ENCODE data around the gene ZNF784. TPM values are rescaled to one million over a fixed set of nuclear protein-coding genes. Genes with fewer than 3 reads are reported as not detected.

ZNF784 gene
- polyA plus RNA-seq, 2 of the 4 experiments (the other 2 are of a cell fraction), result 3.5 to 6.6 TPM

GRCh38 chr19:55643003-55643886, 18.9 kb upstream of the ZNF784 start, which contains the start of gene ZNF581 (continued):
- TF ChIP-seq FOSL2 (IDR thresholded peaks at IDR 0.05) (no peak), FOSL2 (CRISPR knock-in tag; IDR thresholded peaks at IDR 0.05) (peak; percentile 40; the same call in 1 of the 2 replicates), HES2 (IDR thresholded peaks at IDR 0.05) (no peak), GATA3 (IDR thresholded peaks at IDR 0.05; ENCODE audit: borderline replicate concordance) (no peak; the same call in 1 of the 2 replicates), NR3C1 (IDR thresholded peaks at IDR 0.05) (no peak), HEYL (CRISPR knock-in tag; IDR thresholded peaks at IDR 0.05) (no peak), KDM5A (IDR thresholded peaks at IDR 0.05) (peak; percentile 89), RNF2 (IDR thresholded peaks at IDR 0.05; ENCODE audit: borderline replicate concordance, low read depth) (no peak), JUNB (IDR thresholded peaks at IDR 0.05) (no peak), RARB (CRISPR knock-in tag; IDR thresholded peaks at IDR 0.05) (0 out of 2 replicates have a peak, but pooled peaks have one; percentile 22), ZFP36 (IDR thresholded peaks at IDR 0.05; ENCODE audit: borderline replicate concordance, partially characterized antibody) (peak; percentile 50), JUN (IDR thresholded peaks at IDR 0.05) (peak; percentile 82 to 97; a peak in 4 of 5 replicates), TP53 (CRISPR knock-in tag; IDR thresholded peaks at IDR 0.05) (0 out of 2 replicates have a peak, but pooled peaks have one; percentile 41), SMC3 (IDR thresholded peaks at IDR 0.05) (no peak)
- TF ChIP-seq, protein P1, sequence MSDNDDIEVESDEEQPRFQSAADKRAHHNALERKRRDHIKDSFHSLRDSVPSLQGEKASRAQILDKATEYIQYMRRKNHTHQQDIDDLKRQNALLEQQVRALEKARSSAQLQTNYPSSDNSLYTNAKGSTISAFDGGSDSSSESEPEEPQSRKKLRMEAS (IDR thresholded peaks at IDR 0.05), result peak; percentile 93
- TF ChIP-seq, protein P2, sequence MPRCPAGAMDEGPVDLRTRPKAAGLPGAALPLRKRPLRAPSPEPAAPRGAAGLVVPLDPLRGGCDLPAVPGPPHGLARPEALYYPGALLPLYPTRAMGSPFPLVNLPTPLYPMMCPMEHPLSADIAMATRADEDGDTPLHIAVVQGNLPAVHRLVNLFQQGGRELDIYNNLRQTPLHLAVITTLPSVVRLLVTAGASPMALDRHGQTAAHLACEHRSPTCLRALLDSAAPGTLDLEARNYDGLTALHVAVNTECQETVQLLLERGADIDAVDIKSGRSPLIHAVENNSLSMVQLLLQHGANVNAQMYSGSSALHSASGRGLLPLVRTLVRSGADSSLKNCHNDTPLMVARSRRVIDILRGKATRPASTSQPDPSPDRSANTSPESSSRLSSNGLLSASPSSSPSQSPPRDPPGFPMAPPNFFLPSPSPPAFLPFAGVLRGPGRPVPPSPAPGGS (IDR thresholded peaks at IDR 0.05), result peak; percentile 38; the same call in 1 of the 3 replicates

DNA sequence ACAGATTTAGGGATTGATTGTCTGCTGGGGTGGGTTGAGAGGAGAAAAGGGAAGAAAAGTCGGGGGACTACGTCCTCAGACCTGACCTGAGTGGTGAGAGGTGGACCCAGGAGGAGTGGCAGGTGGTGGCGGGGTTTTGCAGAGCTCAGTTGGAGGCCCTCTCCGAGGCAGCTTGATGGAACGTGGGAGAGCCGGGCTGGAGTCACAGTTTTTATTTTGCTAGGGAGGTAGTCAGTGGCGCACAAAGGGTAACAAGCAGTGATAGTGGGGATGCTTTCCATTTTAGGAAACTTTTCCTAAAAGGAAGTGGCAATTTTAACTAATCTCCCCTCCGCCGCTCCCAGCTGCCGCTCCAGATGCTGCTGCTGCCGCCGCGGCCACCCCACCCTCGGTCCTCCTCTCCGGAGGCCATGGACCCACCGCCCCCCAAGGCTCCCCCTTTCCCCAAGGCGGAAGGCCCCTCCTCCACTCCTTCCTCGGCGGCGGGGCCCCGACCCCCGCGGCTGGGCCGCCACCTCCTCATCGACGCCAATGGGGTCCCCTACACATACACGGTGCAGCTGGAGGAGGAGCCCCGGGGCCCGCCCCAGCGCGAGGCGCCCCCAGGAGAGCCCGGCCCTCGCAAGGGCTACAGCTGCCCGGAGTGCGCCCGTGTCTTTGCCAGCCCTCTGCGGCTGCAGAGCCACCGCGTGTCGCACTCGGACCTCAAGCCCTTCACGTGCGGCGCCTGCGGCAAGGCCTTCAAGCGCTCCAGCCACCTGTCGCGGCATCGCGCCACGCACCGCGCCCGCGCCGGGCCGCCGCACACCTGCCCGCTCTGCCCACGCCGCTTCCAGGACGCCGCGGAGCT, 18.0 kb upstream of the ZNF784 start:
- POLR2A ChIA-PET, result interaction anchor here (0.6 to 4.1 kb wide), 4 partner anchors 10 to 479 kb away, joined by 3 to 25 read pairs (median 4); partner anchors contain the start of genes U2AF2 and ZNF787
- DNase-seq (ENCODE audit: low read depth in 1 of 2, low spot score in 1 of 2) (no peak), FAIRE-seq (no peak), ATAC-seq (peak in 1 of 2 experiments; percentile 6; a peak in 3 of 6 replicates)
- WGBS (ENCODE audit: missing lambda C conversion rate), result 49% methylated on average over 44 of the region's 65 CpGs
- Histone ChIP-seq H3K27ac (peak overlapping the region; percentile 92 to 97), H3K4me3 (peak overlapping the region; percentile 63), H3K4me1 (peaks cover 35% of the 10 kb centered on the region), H3K9me3 (no peaks in the 10 kb centered on the region), H3K4me2 (peak overlapping the region; percentile 100)
- CTCF ChIA-PET, result interaction anchor here (1.3 to 6.3 kb wide), 5 partner anchors 9 to 138 kb away, joined by 3 to 70 read pairs (median 11); no protein-coding TSS in a partner anchor
- no peak for TF ChIP-seq HDAC2 (IDR thresholded peaks at IDR 0.05)
- no peak for TF ChIP-seq PHF8 (IDR thresholded peaks at IDR 0.05; ENCODE audit: borderline replicate concordance, low read depth)
- TF ChIP-seq EHMT2 (IDR thresholded peaks at IDR 0.05; ENCODE audit: low read depth), result no peak
- TF ChIP-seq PBX3 (IDR thresholded peaks at IDR 0.05), result peak; percentile 46; the same call in 1 of the 2 replicates
- no peak for TF ChIP-seq RAD21 (conservative IDR thresholded peaks at IDR 0.05 in 1 of 2, IDR thresholded peaks at IDR 0.05 in 1 of 2)
- no peak for TF ChIP-seq ZNF302 (CRISPR knock-in tag; IDR thresholded peaks at IDR 0.05)
- TF ChIP-seq, protein P1 (IDR thresholded peaks at IDR 0.05), result no peak; the same call in none of the 2 replicates
- no peak for TF ChIP-seq RCOR1 (IDR thresholded peaks at IDR 0.05; ENCODE audit: low read depth, low read length)
- TF ChIP-seq USF2 (IDR thresholded peaks at IDR 0.05), result no peak
- no peak for TF ChIP-seq RNF2 (IDR thresholded peaks at IDR 0.05; ENCODE audit: borderline replicate concordance, low read depth)
- TF ChIP-seq CTCF (IDR thresholded peaks at IDR 0.05), result no peak
- TF ChIP-seq ZFP36 (IDR thresholded peaks at IDR 0.05; ENCODE audit: borderline replicate concordance, partially characterized antibody), result no peak
- TF ChIP-seq EP300 (IDR thresholded peaks at IDR 0.05), result no peak
- peak; percentile 20; the same call in 1 of the 2 replicates for TF ChIP-seq POLR2A (IDR thresholded peaks at IDR 0.05; ENCODE audit: low read length)
- no peak for TF ChIP-seq EHF (CRISPR knock-in tag; IDR thresholded peaks at IDR 0.05)
- no peak for TF ChIP-seq HOXA7 (CRISPR knock-in tag; IDR thresholded peaks at IDR 0.05)
- TF ChIP-seq ATOH8 (CRISPR knock-in tag; IDR thresholded peaks at IDR 0.05; ENCODE audit: low read depth), result no peak

Measured in A549 (cell line).